HuH-7 (cell line): Measurements from ENCODE around the gene HDAC10.
"Not testable (repeated sequence)": the region's sequence is repeated elsewhere in the genome, so short reads cannot be mapped to it uniquely, and the experiment has no call there.

Experiments used
- DNase-seq: peaks from one replicate; pipeline ENCODE4 v3.0.0; 2011; ENCODE audit warnings: low spot score

The HDAC10 gene

GRCh38 chr22:50284479-50284878 is 33.4 kb upstream of the HDAC10 start:
- DNase-seq = no peak

- DNase-seq = no peak
Observed at GRCh38 chr22:50283821-50284220, 32.8 kb upstream of the HDAC10 start.

GRCh38 chr22:50282361-50283155 is 31.5 kb upstream of the HDAC10 start:
- DNase-seq = no peak

- DNase-seq = no peak
Observed at GRCh38 chr22:50281957-50282356, 30.9 kb upstream of the HDAC10 start.

GRCh38 chr22:50281384-50281760 is 30.3 kb upstream of the HDAC10 start:
- DNase-seq = no peak

GRCh38 chr22:50280708-50281383 is 29.8 kb upstream of the HDAC10 start:
- no peak for DNase-seq

GRCh38 chr22:50280022-50280707 is 29.1 kb upstream of the HDAC10 start:
- DNase-seq = no peak

GRCh38 chr22:50278956-50279619 is 28.0 kb upstream of the HDAC10 start:
- DNase-seq = no peak

GRCh38 chr22:50278461-50278860 is 27.4 kb upstream of the HDAC10 start:
- DNase-seq = no peak

- no peak for DNase-seq
Observed at GRCh38 chr22:50277761-50278160, 26.7 kb upstream of the HDAC10 start.

- DNase-seq = no peak
Observed at GRCh38 chr22:50276143-50276542, 25.1 kb upstream of the HDAC10 start.

- DNase-seq = no peak
Observed at GRCh38 chr22:50275181-50276055, 24.4 kb upstream of the HDAC10 start.

- DNase-seq = no peak
Observed at GRCh38 chr22:50274771-50275170, 23.7 kb upstream of the HDAC10 start.

- DNase-seq = peak; percentile 89
Observed at GRCh38 chr22:50274311-50274710, 23.2 kb upstream of the HDAC10 start.

GRCh38 chr22:50273781-50274180 is 22.7 kb upstream of the HDAC10 start:
- not testable (repeated sequence) for DNase-seq

GRCh38 chr22:50273352-50273751 is 22.3 kb upstream of the HDAC10 start:
- not testable (repeated sequence) for DNase-seq

GRCh38 chr22:50272044-50272802 is 21.2 kb upstream of the HDAC10 start:
- no peak for DNase-seq

- DNase-seq = peak; percentile 85
Observed at GRCh38 chr22:50271519-50271970, 20.5 kb upstream of the HDAC10 start.

GRCh38 chr22:50270666-50271394 is 19.8 kb upstream of the HDAC10 start:
- DNase-seq = peak; percentile 93
